Spleen (tissue), 11 donors: ENCODE data around the gene CNKSR3. TPM values are rescaled to one million over a fixed set of nuclear protein-coding genes. Genes with fewer than 3 reads are reported as not detected.

ENCODE experiments used
- DNase-seq: peaks from one replicate; pipeline ENCODE4 v3.0.0-alpha.2; 2020
- H3K27ac ChIP-seq, 8 donors: fragments of 200-600 bp; sonication (generic) in 7 of 8; 1 replicate in 4 of 8; 2 replicates in 4 of 8; pipeline versions ENCODE4 v1.5.0 to v1.8.0; 2016 to 2021; ENCODE audit warnings: inconsistent platforms in 4 of 8, mild to moderate bottlenecking in 4 of 8, moderate library complexity in 1 of 8
- H3K27me3 ChIP-seq, 7 donors: fragments of 200-600 bp; sonication (generic) in 6 of 7; replicated peaks in 1 of 7; 1 replicate in 4 of 7; 2 replicates in 3 of 7; pipeline versions ENCODE4 v1.5.0 to v1.8.0; 2016 to 2021; ENCODE audit warnings: inconsistent platforms in 3 of 7, mild to moderate bottlenecking in 1 of 7
- H3K36me3 ChIP-seq, 6 donors: fragments of 200-600 bp; sonication (generic) in 5 of 6; 1 replicate in 4 of 6; 2 replicates in 2 of 6; pipeline versions ENCODE4 v1.5.0 to v1.8.0; 2016 to 2021; ENCODE audit warnings: inconsistent platforms in 2 of 6
- H3K4me1 ChIP-seq, 6 donors: fragments of 200-600 bp; sonication (generic) in 5 of 6; 1 replicate in 3 of 6; 2 replicates in 3 of 6; pipeline versions ENCODE4 v1.5.0 to v1.8.0; 2016 to 2021; ENCODE audit warnings: inconsistent platforms in 3 of 6
- H3K4me3 ChIP-seq, 8 donors: fragments of 200-600 bp; sonication (generic) in 7 of 8; 1 replicate in 4 of 8; 2 replicates in 4 of 8; pipeline versions ENCODE4 v1.5.0 to v1.8.0; 2016 to 2021; ENCODE audit warnings: inconsistent platforms in 4 of 8, mild to moderate bottlenecking in 4 of 8, moderate library complexity in 2 of 8
- H3K9me3 ChIP-seq, 8 donors: fragments of 200-600 bp; sonication (generic) in 7 of 8; 1 replicate in 4 of 8; 2 replicates in 4 of 8; pipeline versions ENCODE4 v1.5.0 to v1.8.0; 2016 to 2021; ENCODE audit warnings: inconsistent platforms in 4 of 8
- POLR2A ChIP-seq, 3 donors: fragments of 450-650 bp; IDR thresholded peaks; one replicate each; pipeline ENCODE4 v1.5.1; 2017; ENCODE audit warnings: antibody characterized with exemption in 3 of 3, mild to moderate bottlenecking in 1 of 3
- POLR2AphosphoS5 ChIP-seq, 3 donors: sonication (generic); formaldehyde crosslinking; IDR thresholded peaks; one replicate each; pipeline ENCODE4 v1.5.1; 2017; ENCODE audit warnings: antibody characterized with exemption in 3 of 3
- WGBS, 5 donors: extraction: QIAGEN DNeasy Blood & Tissue Kit in 3 of 5; methylation state at CpG; one replicate each; pipeline versions ENCODE4 v1.1.5 to v1.1.7; 2013 to 2018; 5-methylcytosine and 5-hydroxymethylcytosine counted together
- intact Hi-C: fragments of 100-400 bp; cut with DNase I; formaldehyde crosslinking; loops from one replicate; pipeline ENCODE4 v1.15.0; 2023; ENCODE audit warnings: low total_unique reads
- polyA plus RNA-seq, 3 donors: library from polyadenylated mRNA; stranded (reverse); fragments of 200-250 nt; gene quantifications; one replicate each; pipeline ENCODE4 v1.2.1, GENCODE V29; 2013
- total RNA-seq, 7 donors: library from RNA; depleted of rRNA in 3 of 7; stranded (reverse); fragments of >200 nt in 3 of 7; fragmentation: NEBNext Ultra II Directional in 4 of 7; extraction: Animal tissue kit (Norgen Biotek cat#: 25700) in 4 of 7; gene quantifications; one replicate each; pipeline versions ENCODE4 v1.1.0 to v1.2.1, GENCODE V29; 2016 to 2021
- TF ChIP-seq, protein P1 (sequence below), 11 experiments: fragments of 200-600 bp in 7 of 11; fragments of 450-650 bp in 4 of 11; sonication (generic) in 4 of 11; IDR thresholded peaks in 8 of 11; conservative IDR thresholded peaks in 3 of 11; 1 replicate in 7 of 11; 2 replicates in 4 of 11; pipeline versions ENCODE4 v1.4.0 to v1.8.0; 2016 to 2021; ENCODE audit warnings: antibody characterized with exemption in 11 of 11, inconsistent platforms in 4 of 11, mild to moderate bottlenecking in 1 of 11
- donor health status: healthy with polysubstance abuse.
- donor health status: DM: no; HTN: no; CAD: no; lungs with moderate emphysema.
- donor health status: DM: no; HTN: no; CAD: no.
- donor health status: Bipolar disorder and iron deficiency.
- donor health status: healthy.
- donor health status: DM: no; HTN: no; CAD: no.
- donor health status: DM: yes; HTN: yes; CAD: no.

Gene CNKSR3
- total and polyA plus RNA-seq, 10 donors, result 1.7 to 45.0 (median 18.0) TPM

DNA sequence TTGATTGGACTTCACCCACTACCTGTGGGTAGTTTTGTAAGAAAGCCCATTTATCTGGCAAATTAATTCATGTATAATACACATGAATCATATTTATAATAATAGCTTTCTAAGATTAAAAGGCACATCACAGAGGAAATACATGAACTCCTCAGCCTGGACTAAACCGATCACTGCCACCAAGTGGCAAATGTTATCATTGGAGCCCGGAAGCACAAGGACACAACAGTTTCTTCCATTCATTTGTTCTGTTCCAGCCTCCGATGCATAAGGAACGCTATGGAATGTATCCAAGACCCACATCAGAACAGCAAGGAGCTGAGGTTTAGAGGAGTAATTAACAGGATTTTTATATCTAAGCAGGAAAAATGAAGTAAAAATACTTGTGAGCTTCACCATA lies 139.9 kb downstream of the CNKSR3 start:
- Histone ChIP-seq H3K4me3 (no peak overlapping the region), H3K27me3 (no peaks in the 10 kb centered on the region), H3K36me3 (no peaks in the 10 kb centered on the region), H3K9me3 (peaks cover 0 to 4% (median 0%) of the 10 kb centered on the region in 8 donors), H3K4me1 (peaks cover 0 to 35% (median 14%) of the 10 kb centered on the region in 6 donors), H3K27ac (no peak overlapping the region)
- no peak for TF ChIP-seq POLR2AphosphoS5 (IDR thresholded peaks at IDR 0.05)
- TF ChIP-seq, protein P1, sequence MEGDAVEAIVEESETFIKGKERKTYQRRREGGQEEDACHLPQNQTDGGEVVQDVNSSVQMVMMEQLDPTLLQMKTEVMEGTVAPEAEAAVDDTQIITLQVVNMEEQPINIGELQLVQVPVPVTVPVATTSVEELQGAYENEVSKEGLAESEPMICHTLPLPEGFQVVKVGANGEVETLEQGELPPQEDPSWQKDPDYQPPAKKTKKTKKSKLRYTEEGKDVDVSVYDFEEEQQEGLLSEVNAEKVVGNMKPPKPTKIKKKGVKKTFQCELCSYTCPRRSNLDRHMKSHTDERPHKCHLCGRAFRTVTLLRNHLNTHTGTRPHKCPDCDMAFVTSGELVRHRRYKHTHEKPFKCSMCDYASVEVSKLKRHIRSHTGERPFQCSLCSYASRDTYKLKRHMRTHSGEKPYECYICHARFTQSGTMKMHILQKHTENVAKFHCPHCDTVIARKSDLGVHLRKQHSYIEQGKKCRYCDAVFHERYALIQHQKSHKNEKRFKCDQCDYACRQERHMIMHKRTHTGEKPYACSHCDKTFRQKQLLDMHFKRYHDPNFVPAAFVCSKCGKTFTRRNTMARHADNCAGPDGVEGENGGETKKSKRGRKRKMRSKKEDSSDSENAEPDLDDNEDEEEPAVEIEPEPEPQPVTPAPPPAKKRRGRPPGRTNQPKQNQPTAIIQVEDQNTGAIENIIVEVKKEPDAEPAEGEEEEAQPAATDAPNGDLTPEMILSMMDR (IDR thresholded peaks at IDR 0.05 in 8 of 11, conservative IDR thresholded peaks at IDR 0.05 in 3 of 11), result peak in 6 of 11 experiments; percentile 21 to 50 (median 30)
- no peak for DNase-seq
- intact Hi-C loops, result no loop called here
- WGBS, 5 donors, result 9 to 31% (median 13%) methylated on average over 4 of the region's 4 CpGs

DNA sequence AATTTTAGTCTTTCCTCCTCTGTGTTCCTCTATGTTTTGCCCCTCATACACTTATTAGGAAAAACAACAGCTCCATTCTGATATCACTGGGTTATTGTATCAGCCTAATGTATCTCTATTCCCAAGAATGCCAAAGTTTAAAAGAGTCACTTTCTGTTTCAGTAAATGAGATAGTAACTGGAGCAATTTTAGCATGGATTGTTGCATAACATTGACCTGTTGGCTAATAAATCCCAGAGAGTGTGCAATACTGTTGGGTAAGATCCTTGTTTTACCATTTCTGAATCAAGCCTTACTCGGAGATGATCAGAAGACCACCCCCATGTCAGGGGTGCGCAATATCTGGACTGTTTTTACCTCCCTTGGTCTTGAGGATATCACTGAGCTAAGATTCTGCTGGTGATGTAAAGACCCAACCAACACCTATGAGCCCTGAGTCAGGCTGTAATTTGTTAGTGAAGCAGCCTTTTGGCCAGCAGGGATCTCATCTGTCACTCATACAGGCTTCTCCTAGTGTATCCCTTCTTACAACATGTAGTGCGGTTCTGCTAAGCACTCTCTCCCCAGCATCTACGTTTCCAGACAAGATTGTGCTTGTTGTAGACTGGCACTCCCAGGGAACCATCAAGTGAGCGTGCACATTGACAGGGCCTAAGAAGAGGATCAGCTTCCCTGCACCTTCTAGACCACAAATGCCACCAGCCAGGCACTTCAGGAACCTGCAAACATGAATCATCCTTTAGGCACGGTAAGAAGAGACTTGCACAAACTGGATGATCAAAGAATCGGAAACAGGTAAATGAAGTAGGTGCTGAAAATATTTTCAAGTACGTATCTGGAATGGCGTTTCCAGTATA lies 142.4 kb downstream of the CNKSR3 start:
- no peak for TF ChIP-seq POLR2AphosphoS5 (IDR thresholded peaks at IDR 0.05)
- TF ChIP-seq, protein P1 (IDR thresholded peaks at IDR 0.05 in 8 of 11, conservative IDR thresholded peaks at IDR 0.05 in 3 of 11), result no peak
- Histone ChIP-seq H3K27ac (peak overlapping the region in 3 of 8 donors; percentile 15 to 60 (median 31)), H3K9me3 (no peaks in the 10 kb centered on the region), H3K4me1 (peaks cover 0 to 35% (median 14%) of the 10 kb centered on the region in 6 donors), H3K4me3 (no peak overlapping the region), H3K27me3 (no peaks in the 10 kb centered on the region), H3K36me3 (no peaks in the 10 kb centered on the region)
- WGBS, 5 donors, result 52 to 82% (median 72%) methylated on average over 9 of the region's 9 CpGs
- DNase-seq, result no peak
- intact Hi-C loops, result no loop called here

DNA sequence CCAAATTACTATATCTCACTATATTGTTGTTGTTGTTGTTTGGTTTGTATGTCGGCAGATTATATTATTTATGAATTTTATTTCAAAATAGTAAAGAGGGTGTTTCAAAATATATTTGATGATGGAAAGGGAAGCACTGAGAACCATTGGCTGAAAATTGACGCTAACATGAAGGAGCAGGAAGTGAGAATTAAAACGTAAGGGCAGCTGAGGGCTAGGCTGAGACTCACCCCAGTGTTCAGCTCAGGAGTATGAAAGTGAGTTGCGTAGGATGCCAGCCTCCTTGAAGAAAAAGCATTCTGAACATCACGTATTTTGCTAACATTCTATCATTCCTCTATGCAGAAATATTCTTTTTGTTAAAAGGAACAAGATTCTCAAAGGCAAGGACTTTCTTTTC lies 143.1 kb downstream of the CNKSR3 start:
- intact Hi-C loops, result no loop called here
- Histone ChIP-seq H3K4me3 (no peak overlapping the region), H3K27ac (peak overlapping the region in 2 of 8 donors; percentile 31 to 60), H3K9me3 (no peaks in the 10 kb centered on the region), H3K27me3 (no peaks in the 10 kb centered on the region), H3K36me3 (no peaks in the 10 kb centered on the region), H3K4me1 (peaks cover 0 to 35% (median 14%) of the 10 kb centered on the region in 6 donors)
- TF ChIP-seq POLR2AphosphoS5 (IDR thresholded peaks at IDR 0.05) (no peak), POLR2A (IDR thresholded peaks at IDR 0.05) (no peak)
- TF ChIP-seq, protein P1 (IDR thresholded peaks at IDR 0.05 in 8 of 11, conservative IDR thresholded peaks at IDR 0.05 in 3 of 11), result no peak
- WGBS, 5 donors, result 57 to 86% (median 75%) methylated on average over 5 of the region's 5 CpGs
- DNase-seq, result no peak

DNA sequence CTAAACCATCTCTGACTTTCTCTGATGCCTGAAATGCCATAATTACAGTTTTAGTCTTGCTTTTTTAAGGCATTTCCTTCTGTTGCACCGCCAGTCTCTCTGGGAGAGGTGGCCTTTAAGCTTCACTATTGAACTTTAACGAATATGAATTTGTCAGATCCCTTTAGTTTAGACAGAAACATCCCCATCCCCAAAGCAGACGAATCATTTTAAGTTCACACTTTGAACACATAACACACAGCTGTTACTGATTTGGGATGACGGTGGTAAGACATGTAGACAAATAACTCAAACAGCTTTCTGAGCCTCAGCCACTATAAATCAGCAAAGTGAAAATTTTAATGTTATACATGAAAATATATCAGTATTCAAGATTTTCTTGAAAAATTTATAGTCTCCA lies 146.7 kb downstream of the CNKSR3 start:
- Histone ChIP-seq H3K36me3 (no peaks in the 10 kb centered on the region), H3K4me1 (peaks cover 0 to 22% (median 4%) of the 10 kb centered on the region in 6 donors), H3K4me3 (no peak overlapping the region), H3K27me3 (no peaks in the 10 kb centered on the region), H3K27ac (no peak overlapping the region), H3K9me3 (no peaks in the 10 kb centered on the region)
- 76 to 88% (median 81%) methylated on average over 4 of the region's 4 CpGs for WGBS, 5 donors
- intact Hi-C loops, result no loop called here
- DNase-seq, result no peak
- TF ChIP-seq POLR2A (IDR thresholded peaks at IDR 0.05) (no peak), POLR2AphosphoS5 (IDR thresholded peaks at IDR 0.05) (no peak)
- TF ChIP-seq, protein P1 (IDR thresholded peaks at IDR 0.05 in 8 of 11, conservative IDR thresholded peaks at IDR 0.05 in 3 of 11), result no peak
